Natural killer cell (primary cell): ENCODE results near the gene FBXL15. TPM values are rescaled to one million over a fixed set of nuclear protein-coding genes. Genes with fewer than 3 reads are reported as not detected.
A peak's percentile ranks its signal among the peaks of the same experiment; 100 is the strongest.

Experiments used
- ATAC-seq, 3 donors: fragments of 150-1000 bp in 2 of 3; fragments of 200-7000 bp in 1 of 3; cut with Tn5 transposase; 1 replicate in 1 of 3; 2 replicates in 2 of 3; pipeline ENCODE4 v1.10.0; 2021; ENCODE audit warnings: mild to moderate bottlenecking in 2 of 3, moderate library complexity in 2 of 3
- DNase-seq, 2 donors: peaks; one replicate each; pipeline versions ENCODE4 v3.0.0 to v3.0.0-alpha.2; 2013 to 2021; ENCODE audit warnings: mixed read lengths in 1 of 2
- H3K27ac ChIP-seq: one replicate; pipeline ENCODE4 v1.5.1; 2013; ENCODE audit warnings: mild to moderate bottlenecking, low read length
- H3K27me3 ChIP-seq: one replicate; pipeline ENCODE4 v1.6.1; 2013; ENCODE audit warnings: low read length; ENCODE audit not compliant: control insufficient read depth, insufficient read depth
- H3K36me3 ChIP-seq: one replicate; pipeline ENCODE4 v1.6.1; 2013; ENCODE audit warnings: low read length; ENCODE audit not compliant: control insufficient read depth, insufficient read depth
- H3K4me1 ChIP-seq: one replicate; pipeline ENCODE4 v1.6.1; 2013; ENCODE audit warnings: low read length; ENCODE audit not compliant: control insufficient read depth, insufficient read depth
- H3K4me3 ChIP-seq: one replicate; pipeline ENCODE4 v1.5.1; 2013; ENCODE audit warnings: low read length
- H3K9me3 ChIP-seq: one replicate; pipeline ENCODE4 v1.6.1; 2013; ENCODE audit warnings: low read length; ENCODE audit not compliant: control insufficient read depth, insufficient read depth
- H3K27ac Mint-ChIP-seq, 2 donors: one replicate each; pipeline ENCODE4 v1.8.0; 2022; ENCODE audit warnings: mild to moderate bottlenecking in 2 of 2, mixed read lengths in 2 of 2, moderate library complexity in 1 of 2
- H3K27me3 Mint-ChIP-seq, 2 donors: one replicate each; pipeline ENCODE4 v1.8.0; 2022; ENCODE audit warnings: low read depth in 2 of 2, mixed read lengths in 2 of 2
- H3K36me3 Mint-ChIP-seq: one replicate; pipeline ENCODE4 v1.8.0; 2022; ENCODE audit warnings: mixed read lengths
- H3K4me1 Mint-ChIP-seq, 2 donors: one replicate each; pipeline ENCODE4 v1.8.0; 2022; ENCODE audit warnings: mixed read lengths in 2 of 2
- H3K4me3 Mint-ChIP-seq: one replicate; pipeline ENCODE4 v1.8.0; 2022; ENCODE audit warnings: mild to moderate bottlenecking, moderate library complexity, mixed read lengths
- H3K9me3 Mint-ChIP-seq, 2 donors: one replicate each; pipeline ENCODE4 v1.8.0; 2022; ENCODE audit warnings: mixed read lengths in 2 of 2
- WGBS: methylation state at CpG from one replicate; pipeline ENCODE4 v1.1.7; 2013; ENCODE audit warnings: missing lambda C conversion rate; ENCODE audit not compliant: insufficient coverage; 5-methylcytosine and 5-hydroxymethylcytosine counted together
- intact Hi-C: fragments of 100-400 bp; cut with micrococcal nuclease; formaldehyde crosslinking; loops from one replicate; pipeline ENCODE4 v1.14.2; 2022
- total RNA-seq, 4 donors: library from RNA; stranded (reverse); fragments of 120-200 nt in 1 of 4; gene quantifications; one replicate each; pipeline versions ENCODE4 v1.2.3 to v1.2.4, GENCODE V29; 2013 to 2022
- TF ChIP-seq, protein P1 (sequence below): fragments of 200-600 bp; IDR thresholded peaks from one replicate; pipeline ENCODE4 v1.8.0; 2022; ENCODE audit warnings: antibody characterized with exemption

FBXL15 gene, protein sequence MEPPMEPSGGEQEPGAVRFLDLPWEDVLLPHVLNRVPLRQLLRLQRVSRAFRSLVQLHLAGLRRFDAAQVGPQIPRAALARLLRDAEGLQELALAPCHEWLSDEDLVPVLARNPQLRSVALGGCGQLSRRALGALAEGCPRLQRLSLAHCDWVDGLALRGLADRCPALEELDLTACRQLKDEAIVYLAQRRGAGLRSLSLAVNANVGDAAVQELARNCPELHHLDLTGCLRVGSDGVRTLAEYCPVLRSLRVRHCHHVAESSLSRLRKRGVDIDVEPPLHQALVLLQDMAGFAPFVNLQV
- total RNA-seq, result 10 to 100 TPM; 15.2 to 17.4 (median 15.5) TPM
- 10.3 TPM for total RNA-seq (2013)

DNA sequence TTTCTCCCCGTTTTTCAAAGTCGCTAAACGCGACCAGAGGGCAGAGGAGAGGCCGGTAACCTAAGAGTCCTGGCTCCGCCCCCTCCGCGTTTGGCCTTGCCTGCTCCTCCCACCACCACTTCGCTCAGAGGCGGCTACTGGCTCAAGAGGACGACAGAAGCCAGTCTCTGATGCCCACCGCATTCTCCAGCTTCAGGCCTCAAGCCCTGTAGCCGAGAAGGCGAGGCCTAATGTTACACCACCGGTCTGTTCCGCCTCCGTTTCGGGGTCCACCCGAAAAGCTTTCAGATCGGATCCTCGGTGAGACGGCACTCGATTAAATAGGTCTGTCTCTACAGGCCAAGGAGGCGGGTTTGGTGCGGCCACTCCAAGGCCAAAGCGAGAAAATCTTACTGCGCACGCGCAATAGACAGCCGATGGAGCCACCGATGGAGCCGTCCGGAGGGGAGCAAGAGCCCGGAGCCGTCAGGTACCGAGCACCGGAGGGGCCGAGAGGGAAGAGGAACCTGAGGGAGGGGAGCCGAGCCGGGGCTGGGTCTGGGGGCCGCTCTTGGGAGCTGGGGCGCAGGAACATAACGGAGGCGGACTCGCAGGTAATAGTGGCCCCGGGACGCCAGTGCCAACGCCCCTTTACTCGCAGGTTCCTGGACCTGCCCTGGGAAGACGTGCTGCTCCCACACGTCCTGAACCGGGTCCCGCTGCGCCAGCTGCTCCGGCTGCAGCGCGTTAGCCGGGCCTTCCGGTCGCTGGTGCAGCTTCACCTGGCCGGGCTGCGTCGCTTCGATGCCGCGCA lies at the start of gene FBXL15:
Gene FBXL15 (plus strand): TSS at position 123 of the 793 bp plus-strand sequence. CDS start 294 bp downstream, at position 417.
- peaks cover 11 to 42% of the 10 kb centered on the region in 2 donors for H3K4me1 Mint-ChIP-seq
- under 1% methylated on average over 66 of the region's 66 CpGs for WGBS
- intact Hi-C loops, result loop anchor here (1.0 kb wide), 2 partner anchors 11 to 27 kb away; partner anchors contain the start of gene CUEDC2
- no peaks in the 10 kb centered on the region for H3K9me3 Mint-ChIP-seq
- peak within 1 kb of the TSS; percentile 91 to 97 for H3K27ac Mint-ChIP-seq
- TF ChIP-seq, protein P1, sequence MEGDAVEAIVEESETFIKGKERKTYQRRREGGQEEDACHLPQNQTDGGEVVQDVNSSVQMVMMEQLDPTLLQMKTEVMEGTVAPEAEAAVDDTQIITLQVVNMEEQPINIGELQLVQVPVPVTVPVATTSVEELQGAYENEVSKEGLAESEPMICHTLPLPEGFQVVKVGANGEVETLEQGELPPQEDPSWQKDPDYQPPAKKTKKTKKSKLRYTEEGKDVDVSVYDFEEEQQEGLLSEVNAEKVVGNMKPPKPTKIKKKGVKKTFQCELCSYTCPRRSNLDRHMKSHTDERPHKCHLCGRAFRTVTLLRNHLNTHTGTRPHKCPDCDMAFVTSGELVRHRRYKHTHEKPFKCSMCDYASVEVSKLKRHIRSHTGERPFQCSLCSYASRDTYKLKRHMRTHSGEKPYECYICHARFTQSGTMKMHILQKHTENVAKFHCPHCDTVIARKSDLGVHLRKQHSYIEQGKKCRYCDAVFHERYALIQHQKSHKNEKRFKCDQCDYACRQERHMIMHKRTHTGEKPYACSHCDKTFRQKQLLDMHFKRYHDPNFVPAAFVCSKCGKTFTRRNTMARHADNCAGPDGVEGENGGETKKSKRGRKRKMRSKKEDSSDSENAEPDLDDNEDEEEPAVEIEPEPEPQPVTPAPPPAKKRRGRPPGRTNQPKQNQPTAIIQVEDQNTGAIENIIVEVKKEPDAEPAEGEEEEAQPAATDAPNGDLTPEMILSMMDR, result no peak
- Histone ChIP-seq H3K36me3 (peaks cover 11% of the 10 kb centered on the region), H3K4me1 (peaks cover 39% of the 10 kb centered on the region), H3K4me3 (peak within 1 kb of the TSS; percentile 83), H3K9me3 (no peaks in the 10 kb centered on the region), H3K27ac (peak within 1 kb of the TSS; percentile 81), H3K27me3 (peaks cover 22% of the 10 kb centered on the region)
- peaks cover 5 to 19% of the 10 kb centered on the region in 2 donors for H3K27me3 Mint-ChIP-seq
- peak; percentile 93 to 96 for DNase-seq
- H3K4me3 Mint-ChIP-seq, result peak within 1 kb of the TSS; percentile 98
- ATAC-seq, result peak; percentile 77 to 91 (median 81)
- no peaks in the 10 kb centered on the region for H3K36me3 Mint-ChIP-seq

DNA sequence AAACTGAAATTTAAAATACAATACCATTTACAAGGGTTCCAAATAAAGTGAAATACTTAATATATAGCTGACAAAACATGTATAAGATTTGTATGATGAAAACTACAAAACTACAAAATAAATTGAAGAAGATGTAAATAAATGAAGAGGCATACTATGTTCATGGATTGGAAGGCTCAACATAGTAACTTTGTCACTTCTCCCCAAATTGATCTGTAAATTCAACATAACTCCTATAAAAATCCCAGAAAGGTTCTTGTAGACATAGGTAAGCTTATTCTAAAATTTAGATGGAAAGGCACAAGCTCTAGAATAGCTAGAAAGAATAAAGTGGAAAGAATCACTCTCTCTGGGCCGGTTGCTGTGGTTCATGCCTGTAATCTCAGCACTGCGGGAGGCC lies 49.3 kb upstream of the FBXL15 start:
- Histone ChIP-seq H3K4me1 (no peaks in the 10 kb centered on the region), H3K27ac (no peak overlapping the region), H3K36me3 (peaks cover 79% of the 10 kb centered on the region), H3K27me3 (no peaks in the 10 kb centered on the region), H3K4me3 (no peak overlapping the region), H3K9me3 (no peaks in the 10 kb centered on the region)
- Mint-ChIP-seq H3K9me3 (no peaks in the 10 kb centered on the region), H3K27ac (no peak overlapping the region), H3K36me3 (peaks cover 24% of the 10 kb centered on the region), H3K4me3 (no peak overlapping the region), H3K27me3 (no peaks in the 10 kb centered on the region), H3K4me1 (no peaks in the 10 kb centered on the region)
- 100% methylated on average over 2 of the region's 2 CpGs for WGBS
- ATAC-seq, result no peak
- TF ChIP-seq, protein P1, result no peak
- no peak for DNase-seq
- intact Hi-C loops, result no loop called here

DNA sequence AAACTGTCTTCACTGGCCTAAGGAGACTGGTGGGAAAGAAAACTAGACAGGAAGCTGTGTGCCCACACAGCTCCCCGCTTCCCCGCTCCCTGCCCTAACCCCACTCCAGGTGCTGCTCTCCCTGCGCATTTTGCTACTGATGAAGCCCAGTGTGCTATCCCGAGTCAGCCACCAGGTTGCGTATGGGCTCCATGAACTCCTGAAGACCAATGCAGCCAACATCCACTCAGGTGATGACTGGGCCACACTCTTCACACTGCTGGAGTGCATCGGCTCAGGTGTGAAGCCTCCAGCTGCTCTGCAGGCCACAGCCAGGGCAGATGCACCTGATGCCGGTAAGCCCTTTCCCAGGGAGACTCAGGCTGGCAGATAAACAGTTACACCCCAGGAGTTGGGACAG lies 45.4 kb upstream of the FBXL15 start:
- Histone ChIP-seq H3K27me3 (no peaks in the 10 kb centered on the region), H3K9me3 (no peaks in the 10 kb centered on the region), H3K4me1 (no peaks in the 10 kb centered on the region), H3K27ac (no peak overlapping the region), H3K4me3 (no peak overlapping the region), H3K36me3 (peaks cover 70% of the 10 kb centered on the region)
- Mint-ChIP-seq H3K9me3 (no peaks in the 10 kb centered on the region), H3K36me3 (peaks cover 3% of the 10 kb centered on the region), H3K27me3 (no peaks in the 10 kb centered on the region), H3K4me3 (no peak overlapping the region), H3K27ac (no peak overlapping the region), H3K4me1 (no peaks in the 10 kb centered on the region)
- DNase-seq (peak in 1 of 2 donors; percentile 49), ATAC-seq (peak in 2 of 3 donors; percentile 38 to 45)
- WGBS, result 96% methylated on average over 7 of the region's 7 CpGs
- TF ChIP-seq, protein P1, result no peak
- intact Hi-C loops, result no loop called here
